GM12878 (cell line): ENCODE measurements around the gene ALPP. TPM values are rescaled to one million over a fixed set of nuclear protein-coding genes. Genes with fewer than 3 reads are reported as not detected.
"Not testable (repeated sequence)": the region's sequence is repeated elsewhere in the genome, so short reads cannot be mapped to it uniquely, and the experiment has no call there.

Source experiments
- ATAC-seq: fragments of 200-7000 bp; cut with Tn5 transposase; 3 replicates; pipeline ENCODE4 v1.9.1; 2020; ENCODE audit warnings: mild to moderate bottlenecking, moderate library complexity
- BruUV-seq: library from RNA; stranded (reverse); fragments of 400-500 nt; replicated peaks from 2 replicates; lab custom pipeline; 2021; lab: Mats Ljungman, UMichigan
- CTCF ChIA-PET: fragments of 300-600 bp; sonication (Branson Sonifier 250); formaldehyde crosslinking; extraction: SDS; loops from one replicate; lab custom pipeline; 2021; ENCODE audit warnings: inconsistent platforms; lab: Yijun Ruan, JAX
- POLR2A ChIA-PET: fragments of 350-600 bp; formaldehyde crosslinking; extraction: SDS; loops from one replicate; lab custom pipeline; 2021; ENCODE audit warnings: inconsistent platforms; lab: Charles Lee
- RAD21 ChIA-PET: fragments of 300-600 bp; sonication (Branson Sonifier 250); formaldehyde crosslinking; loops from one replicate; lab custom pipeline; 2023; ENCODE audit warnings: antibody characterized with exemption; ENCODE audit not compliant: unreplicated experiment; lab: Charles Lee
- SMC1A ChIA-PET: fragments of 300-600 bp; sonication (Branson Sonifier 250); formaldehyde crosslinking; loops from one replicate; lab custom pipeline; 2023; ENCODE audit not compliant: unreplicated experiment, uncharacterized antibody; lab: Charles Lee
- DNase-seq: peaks from one replicate; pipeline ENCODE4 v3.0.0-alpha.2; 2011; ENCODE audit warnings: low read depth, low spot score
- FAIRE-seq: peaks from 3 replicates; lab custom pipeline; 2011; peaks lifted over from hg19 to GRCh38; lab: Jason Lieb, UNC
- H2AFZ ChIP-seq: 2 replicates; pipeline ENCODE4 v1.6.0; 2011; ENCODE audit warnings: low read depth, low read length, control low read depth; ENCODE audit not compliant: control insufficient read depth
- H3K27ac ChIP-seq: 2 replicates; pipeline ENCODE4 v1.5.1; 2011; ENCODE audit warnings: control low read depth; ENCODE audit not compliant: control insufficient read depth, insufficient read depth
- H3K27me3 ChIP-seq, 2 experiments: replicated peaks in 1 of 2; 2 replicates each; pipeline versions ENCODE4 v1.6.0 to v1.6.1; 2011; ENCODE audit warnings: low read length in 1 of 2; ENCODE audit not compliant: control insufficient read depth in 2 of 2, insufficient read depth in 2 of 2
- H3K36me3 ChIP-seq, 2 experiments: 2 replicates each; pipeline ENCODE4 v1.5.1; 2011; ENCODE audit warnings: low read length in 1 of 2; ENCODE audit not compliant: control insufficient read depth in 2 of 2, insufficient read depth in 2 of 2
- H3K4me1 ChIP-seq: 2 replicates; pipeline ENCODE4 v1.6.1; 2011; ENCODE audit warnings: mild to moderate bottlenecking, low read length, moderate library complexity, mixed read lengths; ENCODE audit not compliant: control insufficient read depth, insufficient read depth
- H3K4me2 ChIP-seq: 2 replicates; pipeline ENCODE4 v1.6.0; 2011; ENCODE audit warnings: control low read depth; ENCODE audit not compliant: control insufficient read depth, insufficient read depth
- H3K4me3 ChIP-seq: fragments of 200-600 bp; sonication (generic); 2 replicates; pipeline ENCODE4 v1.5.1; 2016
- H3K79me2 ChIP-seq: 2 replicates; pipeline ENCODE4 v1.6.0; 2011; ENCODE audit warnings: low read length; ENCODE audit not compliant: control insufficient read depth, insufficient read depth
- H3K9ac ChIP-seq: 2 replicates; pipeline ENCODE4 v1.8.0; 2011; ENCODE audit warnings: low read length, control low read depth, mixed read lengths; ENCODE audit not compliant: control insufficient read depth, insufficient read depth
- H3K9me3 ChIP-seq: replicated peaks from 3 replicates; pipeline ENCODE4 v1.5.1; 2011; ENCODE audit warnings: mild to moderate bottlenecking, low read length; ENCODE audit not compliant: control insufficient read depth, insufficient read depth
- H4K20me1 ChIP-seq: 2 replicates; pipeline ENCODE4 v1.6.0; 2011; ENCODE audit not compliant: control insufficient read depth, insufficient read depth
- ASH2L ChIP-seq: fragments of 300-600, 200-600 bp; sonication (generic); IDR thresholded peaks from 2 replicates; pipeline ENCODE4 v1.6.1; 2017; ENCODE audit warnings: low read depth, mild to moderate bottlenecking, borderline replicate concordance
- CBX5 ChIP-seq: sonication (generic); IDR thresholded peaks from 2 replicates; pipeline ENCODE4 v1.6.1; 2016; ENCODE audit warnings: low read depth, moderate library complexity, mild to moderate bottlenecking, inconsistent platforms
- IRF4 ChIP-seq: IDR thresholded peaks from 2 replicates; pipeline ENCODE4 v1.6.1; 2011; ENCODE audit warnings: low read depth, low read length
- MTA3 ChIP-seq: IDR thresholded peaks from 2 replicates; pipeline ENCODE4 v1.6.1; 2012; ENCODE audit warnings: low read length, inconsistent platforms, borderline replicate concordance
- MXI1 ChIP-seq: fragments of 150-350 bp; IDR thresholded peaks from 2 replicates; pipeline ENCODE4 v1.6.1; 2011; ENCODE audit warnings: low read depth, mild to moderate bottlenecking, inconsistent platforms, low read length, improper control_type of control experiment
- PAX8 ChIP-seq: fragments of 450-650 bp; IDR thresholded peaks from 2 replicates; pipeline ENCODE4 v1.6.1; 2017; ENCODE audit warnings: mild to moderate bottlenecking, moderate library complexity
- POU2F2 ChIP-seq: IDR thresholded peaks from 3 replicates; pipeline ENCODE4 v1.6.1; 2011; ENCODE audit warnings: low read depth, mild to moderate bottlenecking, low read length, borderline replicate concordance
- SIN3A ChIP-seq: IDR thresholded peaks from 2 replicates; pipeline ENCODE4 v1.6.1; 2012; ENCODE audit warnings: low read depth, low read length, improper control_type of control experiment
- TCF7 ChIP-seq: IDR thresholded peaks from 2 replicates; pipeline ENCODE4 v1.6.1; 2014; ENCODE audit warnings: antibody characterized with exemption, borderline replicate concordance
- ZBTB33 ChIP-seq: fragments of 450-650 bp; IDR thresholded peaks from 2 replicates; pipeline ENCODE4 v1.6.1; 2017; ENCODE audit warnings: mild to moderate bottlenecking
- WGBS: methylation state at CpG from one replicate; pipeline ENCODE4 v1.1.6; 2016; ENCODE audit warnings: low lambda C conversion rate; ENCODE audit not compliant: insufficient replicate concordance, insufficient coverage; ENCODE audit errors: missing lambda C conversion rate; 5-methylcytosine and 5-hydroxymethylcytosine counted together
- in situ Hi-C: fragments of 300-500 bp; cut with MboI; formaldehyde crosslinking; loops from 9 replicates; pipeline ENCODE4 v1.14.3; 2018; ENCODE audit warnings: mixed read lengths
- intact Hi-C: fragments of 100-400 bp; cut with micrococcal nuclease; formaldehyde crosslinking; loops from one replicate; pipeline ENCODE4 v1.14.2; 2022; ENCODE audit not compliant: unreplicated experiment
- polyA plus RNA-seq, 11 experiments: library from polyadenylated mRNA; depleted of rRNA in 4 of 11; unstranded in 6 of 11; stranded (reverse) in 5 of 11; fragments of >200 nt; fragmentation: Nextera tagmentation in 4 of 11; fragmentation: Illumina TruSeq in 1 of 11; extraction: Ambion mirVana in 4 of 11; extraction: Trizol in 1 of 11; gene quantifications; 1 replicate in 1 of 11; 2 replicates in 10 of 11; pipeline versions ENCODE4 v1.2.1 to v1.2.3, GENCODE V29; 2011 to 2016; ENCODE audit warnings: inconsistent platforms in 2 of 11, missing spikeins in 2 of 11, low read depth in 1 of 11
- total RNA-seq, 4 experiments: library from RNA; depleted of rRNA in 3 of 4; stranded (reverse); fragments of >200 nt in 3 of 4; fragmentation: Illumina TruSeq in 1 of 4; extraction: Trizol in 1 of 4; gene quantifications; 2 replicates each; pipeline versions ENCODE4 v1.2.1 to v1.2.3, GENCODE V29; 2013 to 2021
- TF ChIP-seq, protein P1 (sequence below): IDR thresholded peaks from 2 replicates; pipeline ENCODE4 v1.6.1; 2012; ENCODE audit warnings: low read depth, low read length, improper control_type of control experiment
- TF ChIP-seq, protein P2 (sequence below): IDR thresholded peaks from 2 replicates; pipeline ENCODE4 v1.6.1; 2011; ENCODE audit warnings: low read depth, mild to moderate bottlenecking, low read length, moderate library complexity, borderline replicate concordance; ENCODE audit errors: extremely low read depth

The ALPP gene
- total and polyA plus RNA-seq, 10 of the 15 experiments (the other 5 are each of a cell fraction or from before 2014, with no cell fraction given) = 0.21 TPM; not detected in 9

DNA sequence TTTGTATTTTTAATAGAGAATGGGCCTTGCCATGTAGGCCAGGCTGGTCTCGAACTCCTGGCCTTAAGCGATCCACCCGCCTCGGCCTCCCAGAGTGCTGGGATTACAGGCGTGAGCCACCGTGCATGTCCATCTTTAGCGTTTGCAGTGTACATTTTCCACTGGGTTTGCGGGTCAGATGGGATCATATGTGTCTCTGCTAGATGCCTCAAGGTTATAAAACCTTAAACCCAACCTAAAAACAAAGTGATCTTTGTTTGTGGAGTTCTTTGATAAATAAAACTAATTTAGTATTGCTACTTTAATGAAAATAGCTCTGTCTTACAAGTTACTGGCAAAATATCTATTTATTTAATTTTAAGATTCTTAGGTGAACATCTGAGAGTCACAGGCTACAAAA is 15.0 kb downstream of the ALPP start (continued):
- TF ChIP-seq ZBTB33 (no peak), MTA3 (no peak), IRF4 (no peak), PAX8 (no peak), CBX5 (no peak), POU2F2 (no peak), MXI1 (no peak), ASH2L (no peak), SIN3A (no peak), TCF7 (no peak)
- TF ChIP-seq, protein P1, sequence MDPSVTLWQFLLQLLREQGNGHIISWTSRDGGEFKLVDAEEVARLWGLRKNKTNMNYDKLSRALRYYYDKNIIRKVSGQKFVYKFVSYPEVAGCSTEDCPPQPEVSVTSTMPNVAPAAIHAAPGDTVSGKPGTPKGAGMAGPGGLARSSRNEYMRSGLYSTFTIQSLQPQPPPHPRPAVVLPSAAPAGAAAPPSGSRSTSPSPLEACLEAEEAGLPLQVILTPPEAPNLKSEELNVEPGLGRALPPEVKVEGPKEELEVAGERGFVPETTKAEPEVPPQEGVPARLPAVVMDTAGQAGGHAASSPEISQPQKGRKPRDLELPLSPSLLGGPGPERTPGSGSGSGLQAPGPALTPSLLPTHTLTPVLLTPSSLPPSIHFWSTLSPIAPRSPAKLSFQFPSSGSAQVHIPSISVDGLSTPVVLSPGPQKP = no peak
- TF ChIP-seq, protein P2, sequence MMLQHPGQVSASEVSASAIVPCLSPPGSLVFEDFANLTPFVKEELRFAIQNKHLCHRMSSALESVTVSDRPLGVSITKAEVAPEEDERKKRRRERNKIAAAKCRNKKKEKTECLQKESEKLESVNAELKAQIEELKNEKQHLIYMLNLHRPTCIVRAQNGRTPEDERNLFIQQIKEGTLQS = no peak
- TF ChIP-seq, all 136 proteins: peak for 0

- CTCF ChIA-PET, BruUV-seq, H3K27ac ChIP-seq, DNase-seq, H3K36me3 ChIP-seq, SMC1A ChIA-PET, H3K27me3 ChIP-seq, H3K4me2 ChIP-seq, intact Hi-C loops, in situ Hi-C loops, H3K9me3 ChIP-seq, H3K79me2 ChIP-seq, FAIRE-seq, RAD21 ChIA-PET, H3K4me1 ChIP-seq, H3K9ac ChIP-seq, ATAC-seq, H3K4me3 ChIP-seq, POLR2A ChIA-PET, H4K20me1 ChIP-seq, H2AFZ ChIP-seq: not testable (repeated sequence)
- 69% methylated on average over 7 of the region's 7 CpGs for WGBS
Measured at GRCh38 chr2:232394431-232394830, 15.9 kb downstream of the ALPP start.
